Thyroid gland (tissue), 4 donors: ENCODE results near the gene HCST.

Experiments used
- POLR2A ChIP-seq, 2 donors: fragments of 450-650 bp; IDR thresholded peaks; one replicate each; pipeline ENCODE4 v1.6.1; 2017; ENCODE audit warnings: antibody characterized with exemption in 2 of 2, mild to moderate bottlenecking in 2 of 2, moderate library complexity in 1 of 2
- TF ChIP-seq, protein P1 (sequence below), 6 experiments: fragments of 200-600 bp in 3 of 6; fragments of 450-650 bp in 3 of 6; sonication (generic) in 3 of 6; IDR thresholded peaks; one replicate each; pipeline ENCODE4 v1.5.1; 2016 to 2019; ENCODE audit warnings: antibody characterized with exemption in 6 of 6, mild to moderate bottlenecking in 2 of 6, inconsistent platforms in 1 of 6, moderate library complexity in 1 of 6

DNA sequence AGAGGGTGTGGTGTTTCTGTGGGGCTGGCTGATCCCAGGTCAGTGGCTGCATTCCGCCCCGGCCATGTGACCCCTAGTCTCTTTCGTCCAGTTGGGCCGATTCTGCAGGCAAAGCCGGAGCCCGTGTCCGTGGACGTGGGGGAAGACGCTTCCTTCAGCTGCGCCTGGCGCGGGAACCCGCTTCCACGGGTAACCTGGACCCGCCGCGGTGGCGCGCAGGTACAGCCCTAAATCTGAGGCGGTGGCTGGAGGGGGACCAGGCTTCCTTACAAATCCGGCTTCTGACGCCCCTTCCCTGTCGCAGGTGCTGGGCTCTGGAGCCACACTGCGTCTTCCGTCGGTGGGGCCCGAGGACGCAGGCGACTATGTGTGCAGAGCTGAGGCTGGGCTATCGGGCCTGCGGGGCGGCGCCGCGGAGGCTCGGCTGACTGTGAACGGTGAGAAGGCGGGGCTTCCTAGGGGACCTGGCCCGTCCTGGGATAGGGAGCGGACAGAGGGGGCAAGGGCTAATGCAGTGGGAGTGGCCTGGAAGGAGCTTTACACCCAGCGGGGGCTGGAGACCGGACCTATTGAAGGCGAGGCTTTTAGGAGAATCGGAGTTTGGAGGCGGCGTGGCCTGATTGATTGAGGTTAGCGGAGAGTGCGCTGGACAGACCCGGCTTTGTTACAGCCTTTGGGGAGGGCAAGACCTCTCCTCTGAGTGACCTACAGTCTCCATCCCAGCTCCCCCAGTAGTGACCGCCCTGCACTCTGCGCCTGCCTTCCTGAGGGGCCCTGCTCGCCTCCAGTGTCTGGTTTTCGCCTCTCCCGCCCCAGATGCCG is 41.3 kb upstream of the HCST start:
- TF ChIP-seq, protein P1, sequence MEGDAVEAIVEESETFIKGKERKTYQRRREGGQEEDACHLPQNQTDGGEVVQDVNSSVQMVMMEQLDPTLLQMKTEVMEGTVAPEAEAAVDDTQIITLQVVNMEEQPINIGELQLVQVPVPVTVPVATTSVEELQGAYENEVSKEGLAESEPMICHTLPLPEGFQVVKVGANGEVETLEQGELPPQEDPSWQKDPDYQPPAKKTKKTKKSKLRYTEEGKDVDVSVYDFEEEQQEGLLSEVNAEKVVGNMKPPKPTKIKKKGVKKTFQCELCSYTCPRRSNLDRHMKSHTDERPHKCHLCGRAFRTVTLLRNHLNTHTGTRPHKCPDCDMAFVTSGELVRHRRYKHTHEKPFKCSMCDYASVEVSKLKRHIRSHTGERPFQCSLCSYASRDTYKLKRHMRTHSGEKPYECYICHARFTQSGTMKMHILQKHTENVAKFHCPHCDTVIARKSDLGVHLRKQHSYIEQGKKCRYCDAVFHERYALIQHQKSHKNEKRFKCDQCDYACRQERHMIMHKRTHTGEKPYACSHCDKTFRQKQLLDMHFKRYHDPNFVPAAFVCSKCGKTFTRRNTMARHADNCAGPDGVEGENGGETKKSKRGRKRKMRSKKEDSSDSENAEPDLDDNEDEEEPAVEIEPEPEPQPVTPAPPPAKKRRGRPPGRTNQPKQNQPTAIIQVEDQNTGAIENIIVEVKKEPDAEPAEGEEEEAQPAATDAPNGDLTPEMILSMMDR (IDR thresholded peaks at IDR 0.05) = no peak
- no peak for TF ChIP-seq POLR2A (IDR thresholded peaks at IDR 0.05)
